DMS53 treated with DMSO at 0.1 percent for 48 hours (cell line): Measurements from ENCODE around the gene OCEL1.
"Not testable (repeated sequence)": the region's sequence is repeated elsewhere in the genome, so short reads cannot be mapped to it uniquely, and the experiment has no call there.

ENCODE experiments used
- DNase-seq: peaks from one replicate; lab custom pipeline; 2025; ENCODE audit not compliant: unreplicated experiment; lab: John Stamatoyannopoulos, UW

The OCEL1 gene, protein sequence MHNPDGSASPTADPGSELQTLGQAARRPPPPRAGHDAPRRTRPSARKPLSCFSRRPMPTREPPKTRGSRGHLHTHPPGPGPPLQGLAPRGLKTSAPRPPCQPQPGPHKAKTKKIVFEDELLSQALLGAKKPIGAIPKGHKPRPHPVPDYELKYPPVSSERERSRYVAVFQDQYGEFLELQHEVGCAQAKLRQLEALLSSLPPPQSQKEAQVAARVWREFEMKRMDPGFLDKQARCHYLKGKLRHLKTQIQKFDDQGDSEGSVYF

DNA sequence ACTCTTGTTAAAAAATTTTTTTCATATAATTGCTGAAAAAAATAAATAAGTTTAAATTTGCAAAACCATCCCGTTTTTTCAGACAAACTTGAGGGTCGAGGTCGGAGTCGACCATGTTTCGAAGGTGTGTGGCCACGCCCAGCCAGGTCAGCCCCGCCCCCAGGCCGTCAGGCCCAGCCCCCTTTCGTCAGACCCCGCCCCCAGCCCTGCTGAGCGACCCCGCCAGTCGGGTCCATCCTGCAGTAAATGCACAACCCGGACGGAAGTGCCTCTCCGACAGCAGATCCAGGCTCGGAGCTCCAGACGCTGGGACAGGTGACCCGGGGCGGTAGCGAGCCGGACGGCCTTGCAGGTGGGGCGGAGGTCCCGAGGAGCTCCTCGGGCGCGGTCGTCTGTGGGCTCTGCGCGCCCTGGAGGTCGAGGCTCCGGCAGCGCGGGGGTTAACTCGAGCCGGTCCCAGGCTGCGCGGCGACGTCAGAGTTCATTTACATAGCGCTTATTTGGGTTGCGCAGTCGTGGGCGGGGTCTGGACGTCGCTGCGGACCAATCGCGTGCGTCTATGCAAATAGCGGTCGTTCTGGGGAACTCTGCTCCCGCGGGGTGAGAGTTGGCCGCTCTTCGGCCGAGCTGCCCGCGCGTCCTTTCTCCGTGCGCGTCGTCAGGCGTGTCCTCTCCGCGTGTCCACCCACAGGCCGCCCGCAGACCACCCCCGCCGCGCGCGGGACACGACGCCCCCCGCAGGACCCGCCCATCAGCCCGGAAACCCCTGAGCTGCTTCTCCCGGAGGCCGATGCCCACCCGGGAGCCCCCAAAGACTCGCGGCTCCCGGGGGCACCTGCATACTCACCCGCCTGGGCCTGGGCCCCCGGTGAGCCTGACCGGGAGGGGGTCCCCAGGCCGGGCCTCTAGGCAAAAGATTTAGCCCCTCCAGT, at the start of gene OCEL1:
Gene OCEL1, plus strand, starts transcription at position 225 of the 932 bp plus-strand sequence. Its CDS starts 22 bp downstream, at position 247.
- DNase-seq: peak; percentile 90

DNA sequence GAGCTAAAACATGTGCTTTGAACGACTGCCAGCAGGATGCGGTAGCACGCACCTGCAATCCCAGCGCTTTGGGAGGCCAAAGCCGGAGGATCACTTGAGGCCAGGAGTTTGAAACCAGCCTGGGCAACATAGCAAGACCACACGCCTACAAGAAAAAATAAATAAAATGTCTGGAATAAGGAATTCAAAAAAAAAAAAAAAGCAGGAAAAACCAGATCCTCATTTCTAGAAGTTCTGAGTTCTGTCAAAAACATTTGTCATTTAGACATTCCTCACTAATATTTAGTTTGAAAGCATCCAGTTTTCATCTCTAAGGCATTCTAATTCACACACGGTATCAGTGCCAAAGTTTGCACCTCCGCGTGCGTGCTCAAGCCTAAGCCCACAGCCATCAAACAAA, 47.7 kb upstream of the OCEL1 start:
- DNase-seq: no peak

DNA sequence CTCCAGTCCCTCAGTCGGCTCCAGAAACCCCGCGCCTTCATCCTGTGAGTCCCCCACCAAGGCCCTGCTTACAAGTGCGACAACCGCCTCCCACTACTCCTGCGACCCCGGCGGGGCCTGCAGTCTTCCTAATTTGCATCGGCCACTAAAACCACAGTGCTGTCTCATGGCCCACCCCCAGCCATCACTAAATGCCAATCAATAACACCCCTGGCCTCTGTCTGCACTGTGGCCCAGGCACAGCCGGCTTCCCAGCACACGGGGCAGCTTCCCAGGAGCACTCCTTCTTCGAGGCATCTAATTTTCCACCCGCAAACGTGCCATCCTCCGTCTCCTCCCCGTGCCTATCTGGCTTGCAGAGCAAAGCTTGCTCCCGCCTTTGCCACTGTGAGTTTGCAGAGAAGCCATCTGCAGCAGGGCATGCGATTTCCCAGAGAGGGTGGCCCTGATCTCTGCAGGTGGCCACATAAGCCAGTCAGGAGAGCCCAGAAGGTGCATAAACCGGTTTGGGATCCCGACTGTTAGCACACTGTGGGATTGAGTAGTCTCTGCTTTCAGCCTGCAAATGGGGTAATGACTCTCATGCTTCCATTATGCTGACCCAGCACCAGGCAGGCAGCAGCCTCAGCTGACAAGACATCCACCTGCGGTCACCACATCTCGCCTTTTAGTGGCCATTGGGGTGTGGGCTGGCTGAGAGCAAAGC, 44.9 kb upstream of the OCEL1 start:
- DNase-seq: no peak

DNA sequence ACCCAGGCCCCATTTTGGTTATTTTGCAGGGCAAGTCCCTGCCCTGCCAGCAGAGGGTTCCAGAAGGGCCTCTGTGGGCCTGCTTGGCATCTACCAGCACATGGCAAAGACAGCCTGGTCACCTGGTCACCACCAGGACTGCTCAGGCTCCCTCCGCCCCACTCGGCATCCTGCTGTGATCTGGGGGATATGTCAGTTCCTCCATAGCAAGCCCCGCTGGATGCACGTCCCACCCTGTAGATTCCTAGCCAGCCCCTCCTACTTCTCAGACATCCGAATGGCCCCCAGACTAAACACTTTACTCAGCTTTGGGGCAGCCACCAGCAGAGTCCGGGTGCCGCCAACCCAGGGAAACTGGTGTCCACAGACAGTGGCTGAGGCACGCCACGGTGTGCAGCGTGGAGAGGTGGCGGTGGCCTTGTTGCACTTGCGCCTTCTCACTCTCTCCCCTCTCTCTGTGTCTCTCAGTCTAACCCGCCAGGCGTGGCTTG, 42.7 kb upstream of the OCEL1 start:
- no peak for DNase-seq

DNA sequence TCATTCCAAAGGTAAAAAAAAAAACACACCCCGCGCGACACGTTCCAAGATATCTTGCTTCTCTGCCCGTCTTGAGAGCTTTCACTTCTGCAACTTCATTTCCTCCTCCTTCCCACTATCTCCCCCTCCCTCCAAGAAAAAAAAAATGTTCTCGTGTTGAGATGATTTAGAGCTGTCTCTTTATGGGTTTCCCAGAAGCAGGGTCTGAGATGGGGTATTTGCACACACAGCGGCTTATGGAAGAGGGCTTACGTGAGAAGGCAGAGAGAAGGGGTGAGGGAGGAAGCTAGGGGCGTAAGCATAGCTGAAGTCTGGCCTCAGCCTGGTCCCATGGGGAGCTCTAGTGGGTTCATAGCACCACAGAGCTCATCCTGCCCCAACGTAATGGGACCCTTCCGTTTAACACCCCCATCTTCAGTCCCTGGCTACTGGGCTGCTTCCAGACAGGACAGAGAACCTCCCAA, 42.1 kb upstream of the OCEL1 start:
- DNase-seq: no peak

DNA sequence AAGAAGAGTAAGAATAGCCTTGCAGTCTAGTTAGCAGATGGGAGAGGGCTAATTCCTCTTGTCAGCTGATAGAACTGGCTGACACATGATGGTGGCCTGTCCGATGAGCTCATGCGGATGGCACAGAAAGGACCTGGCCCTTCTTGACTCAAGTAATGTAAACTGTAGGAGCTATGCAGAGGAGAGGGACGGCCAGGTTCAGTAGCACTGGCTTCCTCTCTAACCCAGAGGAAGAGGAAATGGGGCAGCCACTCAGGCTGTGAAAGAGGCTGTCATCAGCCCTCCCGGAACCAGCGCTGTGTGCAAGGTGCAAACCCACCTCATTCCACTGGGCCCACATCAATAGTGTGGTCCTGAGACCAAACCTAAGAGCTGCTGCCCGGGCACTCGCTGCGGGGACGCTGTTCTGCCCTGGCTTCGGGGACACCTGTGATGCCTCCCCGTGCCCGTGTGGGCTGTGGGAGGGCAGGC, 41.6 kb upstream of the OCEL1 start:
- no peak for DNase-seq

DNA sequence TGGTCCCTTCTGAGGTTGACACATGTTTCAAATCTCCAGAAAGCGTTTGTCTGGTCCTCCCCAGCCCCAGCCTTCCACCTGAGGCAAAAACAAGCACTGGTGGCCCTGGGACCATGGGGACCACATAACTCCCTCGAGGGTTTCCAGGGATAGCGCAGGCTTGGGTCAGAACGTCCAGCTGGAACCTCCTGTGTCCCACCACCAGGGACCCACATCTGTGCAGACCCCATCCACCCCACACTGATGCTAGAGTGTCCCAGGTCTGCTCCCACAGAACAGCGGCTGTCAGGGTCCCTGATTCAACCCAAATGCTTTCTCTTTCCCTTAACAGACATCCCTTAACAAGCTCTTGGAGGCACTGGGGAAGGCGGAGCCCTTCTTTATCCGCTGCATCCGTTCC, 40.4 kb upstream of the OCEL1 start:
- DNase-seq: no peak

DNA sequence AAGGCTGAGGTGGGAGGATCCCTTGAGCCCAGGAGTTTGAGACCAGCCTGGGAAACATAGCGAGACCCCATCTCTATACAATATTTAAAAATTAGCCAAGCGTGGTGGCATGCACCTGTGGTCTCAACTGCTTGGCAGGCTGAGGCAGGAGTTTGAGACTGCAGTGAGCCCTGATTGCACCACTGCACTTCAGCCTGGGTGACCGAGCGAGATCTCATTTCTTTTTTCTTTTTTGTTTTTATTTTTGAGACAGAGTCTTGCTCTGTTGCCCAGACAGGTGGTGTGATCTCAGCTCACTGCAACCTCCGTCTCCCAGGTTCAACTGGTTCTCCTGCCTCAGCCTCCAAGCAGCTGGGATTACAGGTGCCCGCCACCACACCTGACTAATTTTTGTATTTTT, 34.3 kb upstream of the OCEL1 start:
- not testable (repeated sequence) for DNase-seq

DNA sequence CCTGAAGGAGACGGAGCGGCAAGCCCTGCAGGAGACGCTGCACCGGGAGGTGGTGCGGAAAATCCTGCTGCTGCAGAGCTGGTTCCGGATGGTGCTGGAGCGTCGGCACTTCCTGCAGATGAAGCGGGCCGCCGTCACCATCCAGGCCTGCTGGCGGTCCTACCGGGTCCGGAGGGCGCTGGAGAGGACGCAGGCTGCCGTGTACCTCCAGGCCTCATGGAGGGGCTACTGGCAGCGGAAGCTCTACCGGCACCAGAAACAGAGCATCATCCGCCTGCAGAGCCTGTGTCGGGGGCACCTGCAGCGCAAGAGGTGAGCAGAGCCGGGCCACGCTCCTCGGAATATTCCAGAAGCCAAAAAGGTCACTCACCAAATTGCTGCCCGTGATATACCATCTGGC, 33.3 kb upstream of the OCEL1 start:
- no peak for DNase-seq

DNA sequence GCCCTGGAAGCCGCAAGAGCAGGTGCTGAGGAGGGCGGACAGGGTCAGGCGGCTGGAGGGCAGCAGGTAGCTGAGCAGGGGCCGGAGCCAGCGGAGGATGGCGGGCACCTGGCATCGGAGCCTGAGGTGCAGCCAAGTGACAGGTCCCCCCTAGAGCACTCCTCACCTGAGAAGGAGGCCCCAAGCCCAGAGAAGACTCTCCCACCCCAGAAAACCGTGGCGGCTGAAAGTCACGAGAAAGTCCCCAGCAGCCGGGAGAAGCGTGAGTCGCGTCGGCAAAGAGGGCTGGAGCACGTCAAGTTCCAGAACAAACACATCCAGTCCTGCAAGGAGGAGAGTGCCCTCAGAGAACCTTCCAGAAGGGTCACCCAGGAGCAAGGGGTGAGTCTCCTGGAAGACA, 31.4 kb upstream of the OCEL1 start:
- DNase-seq: no peak

DNA sequence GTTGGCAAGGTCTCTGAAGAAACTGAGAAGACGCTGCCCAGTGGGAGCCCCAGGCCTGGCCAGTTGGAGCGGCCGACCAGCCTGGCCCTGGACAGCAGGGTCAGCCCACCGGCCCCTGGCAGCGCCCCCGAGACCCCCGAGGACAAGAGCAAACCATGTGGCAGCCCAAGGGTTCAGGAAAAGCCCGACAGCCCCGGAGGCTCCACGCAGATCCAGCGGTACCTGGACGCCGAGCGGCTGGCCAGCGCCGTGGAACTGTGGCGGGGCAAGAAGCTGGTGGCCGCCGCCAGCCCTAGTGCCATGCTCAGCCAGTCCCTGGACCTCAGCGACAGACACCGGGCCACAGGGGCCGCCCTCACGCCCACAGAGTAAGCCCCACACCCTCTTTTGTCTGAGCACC, 30.9 kb upstream of the OCEL1 start:
- DNase-seq: no peak

DNA sequence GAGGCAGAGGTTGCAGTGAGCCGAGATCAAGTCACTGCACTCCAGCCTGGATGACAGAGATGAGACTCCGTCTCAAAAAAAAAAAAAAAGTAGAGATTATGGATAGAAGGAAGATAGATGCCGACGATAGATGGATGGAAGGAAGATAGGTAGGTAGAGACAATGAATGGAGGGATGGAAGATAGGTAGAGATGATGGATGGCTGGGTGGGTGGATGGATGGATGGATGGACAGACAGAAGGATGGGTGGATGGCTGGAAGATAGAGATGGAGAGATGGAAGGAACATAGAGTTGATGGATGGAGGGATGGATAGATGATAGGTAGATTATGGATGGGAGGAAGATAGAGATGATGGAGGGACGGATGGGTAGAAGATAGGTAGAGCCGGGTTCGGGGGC, 29.4 kb upstream of the OCEL1 start:
- DNase-seq: no peak

DNA sequence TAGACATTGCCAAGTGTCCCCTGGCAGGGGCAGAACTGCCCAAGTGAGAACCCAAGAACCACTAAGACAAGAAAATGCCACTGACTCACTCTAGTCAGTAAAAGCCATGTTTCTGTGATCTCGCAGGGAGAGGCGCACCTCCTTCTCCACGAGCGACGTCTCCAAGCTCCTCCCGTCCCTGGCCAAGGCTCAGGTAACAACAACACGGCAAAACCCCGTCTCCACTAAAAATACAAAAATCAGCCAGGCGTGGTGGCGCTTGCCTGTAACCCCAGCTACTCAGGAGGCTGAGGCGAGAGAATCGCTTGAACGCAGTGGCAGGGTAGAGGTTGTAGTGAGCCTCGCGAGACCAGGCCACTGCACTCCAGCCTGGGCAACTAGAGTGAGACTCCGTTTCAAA, 28.4 kb upstream of the OCEL1 start:
- DNase-seq: no peak

DNA sequence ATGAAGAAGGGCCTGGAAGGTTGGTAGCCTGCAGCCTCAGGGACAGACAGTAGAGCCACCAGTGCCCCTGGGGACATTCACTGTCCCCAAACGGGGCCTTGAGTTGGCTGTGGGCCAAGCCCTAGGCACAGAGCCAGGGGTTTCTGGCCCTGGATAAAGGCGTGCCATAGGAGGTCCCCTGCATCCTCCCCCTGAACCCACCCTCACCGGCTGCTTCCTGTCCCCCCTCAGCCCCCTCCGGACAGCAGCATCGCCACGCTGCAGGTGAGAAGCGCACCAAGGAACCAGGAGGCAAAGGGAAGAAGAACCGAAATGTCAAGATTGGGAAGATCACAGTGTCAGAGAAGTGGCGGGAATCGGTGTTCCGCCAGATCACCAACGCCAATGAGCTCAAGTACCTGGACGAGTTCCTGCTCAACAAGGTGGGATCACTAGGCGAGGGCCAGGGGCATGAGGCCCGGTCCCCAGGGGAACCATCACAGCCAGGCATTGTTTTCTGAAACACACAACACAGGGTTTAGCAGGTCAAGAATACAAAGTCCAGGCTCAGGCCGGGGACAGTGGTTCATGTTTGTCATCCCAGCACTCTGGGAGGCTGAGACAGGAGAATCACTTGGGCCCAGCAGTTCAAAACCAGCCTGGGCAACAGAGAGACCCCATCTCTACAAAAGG, 25.5 kb upstream of the OCEL1 start:
- DNase-seq: no peak

DNA sequence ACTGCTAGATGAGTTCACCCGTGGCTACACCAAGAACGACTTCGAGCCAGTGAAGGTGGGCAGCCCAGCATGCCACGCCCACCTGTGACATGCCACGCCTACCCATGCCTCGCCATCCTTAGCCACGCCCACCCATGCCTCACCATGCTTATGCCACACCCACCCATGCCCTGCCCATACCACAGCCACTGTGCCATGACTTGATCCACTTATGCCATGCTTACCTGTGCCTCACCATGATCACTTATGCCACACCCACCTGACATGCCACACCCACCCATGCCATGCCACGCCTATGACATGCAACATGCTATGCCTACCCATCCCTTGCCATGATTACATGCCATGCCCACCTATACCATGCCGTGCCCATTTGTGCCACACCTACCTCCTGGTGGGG, 23.8 kb upstream of the OCEL1 start:
- no peak for DNase-seq

DNA sequence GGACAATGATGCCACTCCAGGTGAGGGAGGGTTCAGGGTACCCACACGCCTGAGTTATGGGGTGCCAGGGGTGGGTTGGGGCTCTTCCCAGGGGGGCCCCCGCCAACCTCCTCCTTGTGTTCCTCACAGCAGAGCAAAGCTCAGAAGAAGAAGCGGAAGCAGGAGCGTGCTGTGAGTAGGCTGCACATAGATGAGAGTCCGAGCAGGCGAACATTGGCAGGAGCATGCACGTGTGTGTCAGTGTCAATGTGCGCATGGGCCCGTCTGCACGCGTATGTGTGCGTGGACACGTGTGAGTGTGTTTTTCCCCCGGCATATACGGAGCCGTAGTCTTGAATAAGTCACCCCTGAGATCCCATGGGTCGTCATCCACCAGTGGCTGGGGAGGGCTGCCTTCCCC, 23.3 kb upstream of the OCEL1 start:
- DNase-seq: no peak

DNA sequence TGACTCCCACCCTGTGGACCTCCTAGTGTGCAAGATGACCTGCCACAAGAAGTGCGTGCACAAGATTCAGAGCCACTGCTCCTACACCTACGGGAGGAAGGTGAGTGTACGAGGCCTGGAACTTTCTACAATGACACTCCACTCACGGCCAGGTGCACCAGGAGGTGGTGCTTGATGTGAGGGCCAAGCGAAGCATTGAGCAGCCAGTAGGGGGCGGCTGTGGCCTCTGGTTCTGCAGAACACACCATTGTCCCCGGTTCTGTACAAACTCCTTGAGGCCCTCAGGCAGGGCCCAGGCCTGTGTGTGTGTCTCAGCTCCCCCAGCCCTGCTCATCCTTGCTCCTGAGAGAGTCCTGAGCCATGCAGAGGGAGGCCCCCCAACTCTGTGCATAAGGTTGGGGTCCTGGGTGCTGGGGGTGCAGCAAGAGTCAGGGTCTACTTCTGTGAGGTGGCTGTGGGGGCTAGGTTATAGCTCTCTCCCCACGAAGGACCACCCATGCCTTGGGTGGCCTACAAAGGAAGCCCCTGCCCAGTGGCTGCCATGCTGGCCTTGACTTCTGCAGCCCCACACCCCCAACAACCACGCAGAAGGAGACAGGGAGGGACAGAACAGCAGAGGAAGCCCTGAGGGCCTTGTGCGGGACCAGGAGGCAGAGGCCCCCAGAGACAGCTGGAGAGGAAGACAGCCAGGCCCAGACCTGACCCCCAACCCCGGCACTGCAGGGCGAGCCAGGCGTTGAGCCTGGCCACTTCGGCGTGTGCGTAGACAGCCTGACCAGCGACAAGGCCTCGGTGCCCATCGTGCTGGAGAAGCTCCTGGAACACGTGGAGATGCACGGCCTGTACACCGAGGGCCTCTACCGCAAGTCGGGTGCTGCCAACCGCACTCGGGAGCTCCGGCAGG, 20.5 kb upstream of the OCEL1 start:
- DNase-seq: no peak

DNA sequence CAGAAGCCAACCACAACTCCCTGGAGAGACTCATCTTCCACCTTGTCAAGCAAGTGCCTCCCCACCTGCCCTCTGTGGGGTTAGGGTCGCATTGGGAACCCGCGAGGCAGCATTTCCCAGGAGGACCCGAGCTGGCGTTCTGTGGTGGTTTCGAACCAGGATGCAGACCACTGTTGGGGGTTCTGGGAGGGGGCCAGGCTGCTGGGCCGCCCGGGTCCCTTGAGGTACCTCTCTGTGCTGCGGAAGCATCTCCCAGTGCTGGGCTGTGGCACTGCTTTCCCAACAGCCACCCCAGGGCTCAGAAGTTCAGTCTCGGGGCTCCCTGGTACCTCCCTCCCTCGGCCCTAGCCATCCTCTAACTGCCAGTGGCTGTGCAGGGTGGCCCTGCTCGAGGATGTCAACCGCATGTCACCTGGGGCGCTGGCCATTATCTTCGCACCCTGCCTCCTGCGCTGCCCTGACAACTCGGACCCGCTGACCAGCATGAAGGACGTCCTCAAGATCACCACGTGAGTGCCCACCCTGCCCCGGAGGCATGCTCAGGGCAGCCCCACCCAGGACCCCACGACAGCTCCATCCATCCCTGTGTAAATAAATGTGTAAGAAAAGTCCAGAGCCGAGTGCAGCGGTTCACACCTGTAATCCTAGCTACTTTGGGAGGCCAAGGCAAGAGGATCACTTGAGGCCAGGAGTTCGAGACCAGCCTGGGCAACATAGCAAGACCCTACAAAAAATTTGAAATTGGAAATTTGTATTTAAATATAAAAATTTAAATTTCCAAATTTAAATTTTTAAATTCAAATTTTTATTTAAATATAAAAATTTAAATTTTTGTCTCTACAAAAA, 19.1 kb upstream of the OCEL1 start:
- DNase-seq: no peak
